Mesendoderm (in vitro differentiated cells): ENCODE measurements around the gene SREBF2.

Source experiments
- DNase-seq: peaks from one replicate; pipeline ENCODE4 v3.0.0; 2013
- H2AK5ac ChIP-seq: 2 replicates; pipeline ENCODE4 v1.6.1; 2013; ENCODE audit warnings: low read length, inconsistent platforms
- H2BK120ac ChIP-seq: 2 replicates; pipeline ENCODE4 v1.6.1; 2013; ENCODE audit warnings: low read depth, mild to moderate bottlenecking, low read length, moderate library complexity, mixed read lengths
- H2BK15ac ChIP-seq: replicated peaks from 2 replicates; pipeline ENCODE4 v1.6.1; 2013; ENCODE audit warnings: low read depth, mild to moderate bottlenecking, moderate library complexity
- H2BK5ac ChIP-seq: 2 replicates; pipeline ENCODE4 v1.6.1; 2013; ENCODE audit warnings: low read length, inconsistent platforms
- H3K18ac ChIP-seq: 2 replicates; pipeline ENCODE4 v1.6.1; 2013; ENCODE audit warnings: mild to moderate bottlenecking, low read length, mixed read lengths
- H3K23ac ChIP-seq: one replicate; pipeline ENCODE4 v1.6.1; 2013; ENCODE audit warnings: low read length
- H3K27ac ChIP-seq: 2 replicates; pipeline ENCODE4 v1.5.1; 2013; ENCODE audit warnings: low read depth, mild to moderate bottlenecking, inconsistent platforms, low read length, moderate library complexity
- H3K27me3 ChIP-seq: 2 replicates; pipeline ENCODE4 v1.6.1; 2013; ENCODE audit warnings: low read length, control low read depth, mild to moderate bottlenecking, inconsistent platforms; ENCODE audit not compliant: insufficient read depth, poor library complexity
- H3K36me3 ChIP-seq: 2 replicates; pipeline ENCODE4 v1.6.1; 2013; ENCODE audit warnings: low read length, inconsistent platforms; ENCODE audit not compliant: control insufficient read depth, insufficient read depth
- H3K4ac ChIP-seq: one replicate; pipeline ENCODE4 v1.6.1; 2013; ENCODE audit warnings: low read depth, mild to moderate bottlenecking, low read length, moderate library complexity
- H3K4me1 ChIP-seq: 2 replicates; pipeline ENCODE4 v1.6.1; 2013; ENCODE audit warnings: low read depth, low read length, inconsistent platforms; ENCODE audit not compliant: control insufficient read depth
- H3K4me2 ChIP-seq: 2 replicates; pipeline ENCODE4 v1.6.1; 2013; ENCODE audit warnings: low read length
- H3K4me3 ChIP-seq: 2 replicates; pipeline ENCODE4 v1.5.1; 2013; ENCODE audit warnings: mild to moderate bottlenecking, low read length
- H3K56ac ChIP-seq: one replicate; pipeline ENCODE4 v1.6.1; 2013; ENCODE audit warnings: low read length
- H3K79me1 ChIP-seq: 2 replicates; pipeline ENCODE4 v1.6.1; 2013; ENCODE audit warnings: low read length, inconsistent platforms
- H3K79me2 ChIP-seq: 2 replicates; pipeline ENCODE4 v1.6.1; 2013; ENCODE audit warnings: mild to moderate bottlenecking, low read length; ENCODE audit not compliant: control insufficient read depth, insufficient read depth
- H3K9ac ChIP-seq: 2 replicates; pipeline ENCODE4 v1.6.1; 2013; ENCODE audit warnings: low read length, inconsistent platforms
- H4K5ac ChIP-seq: one replicate; pipeline ENCODE4 v1.6.1; 2013; ENCODE audit warnings: low read length
- H4K8ac ChIP-seq: one replicate; pipeline ENCODE4 v1.6.1; 2013; ENCODE audit warnings: low read depth, mild to moderate bottlenecking, control low read depth, low read length, moderate library complexity
- WGBS: extraction: QIAGEN DNeasy Blood & Tissue Kit; methylation state at CpG from one replicate; pipeline ENCODE4 v1.1.7; 2013; ENCODE audit warnings: low lambda C conversion rate, missing lambda C conversion rate; ENCODE audit not compliant: insufficient coverage; ENCODE audit errors: extremely low coverage; 5-methylcytosine and 5-hydroxymethylcytosine counted together

Gene SREBF2

GRCh38 chr22:41800348-41801146 is 32.4 kb upstream of the SREBF2 start, which contains the start of gene CCDC134:
Gene CCDC134 (plus strand): TSS chr22:41800679. CDS start chr22:41808891, 8,212 bp downstream.
- no peak within 1 kb of the TSS for H4K8ac ChIP-seq
- no peak within 1 kb of the TSS for H4K5ac ChIP-seq
- no peaks in the 10 kb centered on the region for H3K4me1 ChIP-seq
- peak within 1 kb of the TSS; percentile 86 for H3K4me2 ChIP-seq
- H2BK120ac ChIP-seq: no peak within 1 kb of the TSS
- peak within 1 kb of the TSS; percentile 56 for H3K4ac ChIP-seq
- no peaks in the 10 kb centered on the region for H3K27me3 ChIP-seq
- H3K56ac ChIP-seq: peak within 1 kb of the TSS; percentile 81
- H3K4me3 ChIP-seq: peak within 1 kb of the TSS; percentile 74
- peak within 1 kb of the TSS; percentile 83 for H3K9ac ChIP-seq
- H3K23ac ChIP-seq: no peak within 1 kb of the TSS
- WGBS: no CpG with 5 or more reads among the region's 52 CpGs
- H3K79me2 ChIP-seq: peaks cover 4% of the 10 kb centered on the region
- DNase-seq: peak; percentile 89
- no peak within 1 kb of the TSS for H2BK15ac ChIP-seq
- H3K18ac ChIP-seq: peak within 1 kb of the TSS; percentile 29
- H3K79me1 ChIP-seq: no peaks in the 10 kb centered on the region
- H2BK5ac ChIP-seq: no peak within 1 kb of the TSS
- H2AK5ac ChIP-seq: no peak within 1 kb of the TSS
- no peaks in the 10 kb centered on the region for H3K36me3 ChIP-seq
- peak within 1 kb of the TSS; percentile 79 for H3K27ac ChIP-seq

- no peak overlapping the region for H3K4ac ChIP-seq
- H3K4me3 ChIP-seq: peak overlapping the region; percentile 74
- H3K9ac ChIP-seq: peak overlapping the region; percentile 83
- WGBS: no CpG with 5 or more reads among the region's 4 CpGs
- peak overlapping the region; percentile 86 for H3K4me2 ChIP-seq
- H3K4me1 ChIP-seq: no peaks in the 10 kb centered on the region
- H2BK120ac ChIP-seq: no peak overlapping the region
- no peak overlapping the region for H3K23ac ChIP-seq
- peaks cover 4% of the 10 kb centered on the region for H3K79me2 ChIP-seq
- H3K56ac ChIP-seq: peak overlapping the region; percentile 81
- no peak for DNase-seq
- no peak overlapping the region for H2AK5ac ChIP-seq
- no peak overlapping the region for H3K27ac ChIP-seq
- no peaks in the 10 kb centered on the region for H3K27me3 ChIP-seq
- no peaks in the 10 kb centered on the region for H3K79me1 ChIP-seq
- H4K8ac ChIP-seq: no peak overlapping the region
- no peaks in the 10 kb centered on the region for H3K36me3 ChIP-seq
- H2BK15ac ChIP-seq: no peak overlapping the region
- H4K5ac ChIP-seq: no peak overlapping the region
- no peak overlapping the region for H3K18ac ChIP-seq
- H2BK5ac ChIP-seq: no peak overlapping the region
These were observed 31.6 kb upstream of the SREBF2 start for GRCh38 chr22:41801147-41801819.

GRCh38 chr22:41801886-41802285 is 31.0 kb upstream of the SREBF2 start:
- H3K4ac ChIP-seq: no peak overlapping the region
- no peaks in the 10 kb centered on the region for H3K36me3 ChIP-seq
- H3K4me2 ChIP-seq: no peak overlapping the region
- H2AK5ac ChIP-seq: no peak overlapping the region
- H3K4me1 ChIP-seq: no peaks in the 10 kb centered on the region
- no peaks in the 10 kb centered on the region for H3K79me1 ChIP-seq
- H3K56ac ChIP-seq: no peak overlapping the region
- DNase-seq: no peak
- no peak overlapping the region for H4K8ac ChIP-seq
- H2BK15ac ChIP-seq: no peak overlapping the region
- peaks cover 4% of the 10 kb centered on the region for H3K79me2 ChIP-seq
- no peak overlapping the region for H4K5ac ChIP-seq
- H3K27me3 ChIP-seq: no peaks in the 10 kb centered on the region
- no peak overlapping the region for H2BK120ac ChIP-seq
- no peak overlapping the region for H3K23ac ChIP-seq
- peak overlapping the region; percentile 8 for H3K9ac ChIP-seq
- H3K18ac ChIP-seq: no peak overlapping the region
- H2BK5ac ChIP-seq: no peak overlapping the region
- WGBS: no CpG with 5 or more reads among the region's 2 CpGs
- H3K4me3 ChIP-seq: no peak overlapping the region
- H3K27ac ChIP-seq: no peak overlapping the region

- Histone ChIP-seq H2BK15ac (no peak overlapping the region), H3K4me2 (no peak overlapping the region), H3K79me2 (peaks cover 4% of the 10 kb centered on the region), H3K4me1 (no peaks in the 10 kb centered on the region), H3K23ac (no peak overlapping the region), H4K8ac (no peak overlapping the region), H2AK5ac (no peak overlapping the region), H3K27ac (no peak overlapping the region), H2BK120ac (no peak overlapping the region), H3K36me3 (no peaks in the 10 kb centered on the region), H3K56ac (no peak overlapping the region), H3K27me3 (no peaks in the 10 kb centered on the region), H3K79me1 (no peaks in the 10 kb centered on the region), H3K4me3 (no peak overlapping the region), H3K9ac (no peak overlapping the region), H3K18ac (no peak overlapping the region), H2BK5ac (no peak overlapping the region), H3K4ac (no peak overlapping the region), H4K5ac (no peak overlapping the region)
- DNase-seq: no peak
These were observed 27.3 kb upstream of the SREBF2 start for GRCh38 chr22:41805639-41806038.

- no CpG with 5 or more reads among the region's 6 CpGs for WGBS
- H2BK15ac ChIP-seq: no peak overlapping the region
- no peak for DNase-seq
These were observed 24.5 kb upstream of the SREBF2 start for GRCh38 chr22:41808400-41808799.

More at GRCh38 chr22:41808400-41808799, 24.5 kb upstream of the SREBF2 start:
- Histone ChIP-seq H3K27me3 (no peaks in the 10 kb centered on the region), H3K9ac (no peak overlapping the region), H3K23ac (no peak overlapping the region), H3K4me3 (no peak overlapping the region), H3K27ac (no peak overlapping the region), H2AK5ac (no peak overlapping the region), H2BK120ac (no peak overlapping the region), H3K79me1 (no peaks in the 10 kb centered on the region), H4K5ac (no peak overlapping the region), H3K18ac (no peak overlapping the region), H4K8ac (no peak overlapping the region), H2BK5ac (no peak overlapping the region), H3K36me3 (no peaks in the 10 kb centered on the region), H3K56ac (no peak overlapping the region), H3K4me1 (no peaks in the 10 kb centered on the region), H3K4me2 (no peak overlapping the region), H3K4ac (no peak overlapping the region), H3K79me2 (no peaks in the 10 kb centered on the region)
